Skeletal muscle tissue (tissue), 5 donors: ENCODE results near the gene LILRA1. TPM values are rescaled to one million over a fixed set of nuclear protein-coding genes. Genes with fewer than 3 reads are reported as not detected.
"Not testable (repeated sequence)": the region's sequence is repeated elsewhere in the genome, so short reads cannot be mapped to it uniquely, and the experiment has no call there.

Experiments used
- H3K27ac ChIP-seq: one replicate; pipeline ENCODE4 v1.7.0; 2013; ENCODE audit warnings: mild to moderate bottlenecking, low read depth, low read length, inconsistent platforms
- H3K27me3 ChIP-seq, 3 donors: one replicate each; pipeline ENCODE4 v1.7.0; 2013; ENCODE audit warnings: low read length in 3 of 3; ENCODE audit not compliant: control insufficient read depth in 3 of 3, insufficient read depth in 3 of 3
- H3K36me3 ChIP-seq, 3 donors: one replicate each; pipeline ENCODE4 v1.7.0; 2013; ENCODE audit warnings: low read length in 3 of 3; ENCODE audit not compliant: control insufficient read depth in 3 of 3, insufficient read depth in 3 of 3
- H3K4me1 ChIP-seq, 3 donors: one replicate each; pipeline ENCODE4 v1.7.0; 2013; ENCODE audit warnings: low read length in 3 of 3, mild to moderate bottlenecking in 3 of 3; ENCODE audit not compliant: control insufficient read depth in 3 of 3, insufficient read depth in 3 of 3
- H3K4me3 ChIP-seq, 3 donors: one replicate each; pipeline ENCODE4 v1.7.0; 2013; ENCODE audit warnings: low read length in 3 of 3
- H3K9ac ChIP-seq, 3 donors: one replicate each; pipeline ENCODE4 v1.7.0; 2013; ENCODE audit warnings: low read length in 3 of 3, mild to moderate bottlenecking in 3 of 3, moderate library complexity in 2 of 3, low read depth in 1 of 3
- H3K9me3 ChIP-seq, 3 donors: one replicate each; pipeline ENCODE4 v1.7.0; 2013; ENCODE audit warnings: low read length in 3 of 3; ENCODE audit not compliant: control insufficient read depth in 3 of 3
- small RNA-seq: library from RNA; depleted of rRNA; stranded (forward); fragments of <200 nt; gene quantifications from one replicate; pipeline ENCODE3, GENCODE V24; 2014
- total RNA-seq: library from RNA; depleted of rRNA; stranded (reverse); fragments of >200 nt; gene quantifications from one replicate; pipeline ENCODE4 v1.2.3, GENCODE V29; 2014
- donor health status: Osteomylitis.

The LILRA1 gene
- total RNA-seq, 1 donor from 2014 or later = not detected

- not testable (repeated sequence) for H3K4me3 ChIP-seq, H3K27ac ChIP-seq, H3K9ac ChIP-seq, H3K36me3 ChIP-seq, H3K4me1 ChIP-seq, H3K27me3 ChIP-seq, H3K9me3 ChIP-seq
These were observed 42.6 kb downstream of the LILRA1 start for GRCh38 chr19:54636081-54636480.

GRCh38 chr19:54638683-54639082, 45.3 kb downstream of the LILRA1 start:
- Histone ChIP-seq H3K27me3 (no peaks in the 10 kb centered on the region), H3K4me3 (no peak overlapping the region), H3K27ac (no peak overlapping the region)

DNA sequence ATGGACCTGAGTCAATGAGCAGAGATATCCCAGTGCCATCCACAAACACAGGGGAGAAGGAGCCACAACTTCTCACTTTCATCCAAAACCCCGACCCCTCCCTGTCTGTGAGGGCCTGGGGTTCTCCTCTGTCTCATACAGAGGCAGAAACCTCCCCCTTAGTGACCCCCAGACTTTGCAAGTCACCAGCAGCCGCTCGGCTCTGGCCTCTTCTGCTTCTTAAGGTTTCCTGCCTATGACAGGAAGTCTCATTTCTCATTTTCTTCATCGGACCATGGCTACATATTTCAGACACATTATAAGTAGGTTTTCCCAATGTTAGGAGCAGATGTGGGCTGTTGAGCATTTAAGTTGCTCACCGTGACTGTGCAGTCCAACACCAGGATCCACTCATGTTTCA, 49.5 kb downstream of the LILRA1 start:
- not testable (repeated sequence) for H3K9me3 ChIP-seq, H3K4me3 ChIP-seq, H3K36me3 ChIP-seq, H3K4me1 ChIP-seq, H3K27me3 ChIP-seq, H3K27ac ChIP-seq, H3K9ac ChIP-seq

More at GRCh38 chr19:54638683-54639082, 45.3 kb downstream of the LILRA1 start:
- Histone ChIP-seq H3K36me3 (no peaks in the 10 kb centered on the region), H3K9ac (no peak overlapping the region), H3K9me3 (peaks cover 0 to 5% (median 0%) of the 10 kb centered on the region in 3 donors), H3K4me1 (no peaks in the 10 kb centered on the region)

- not testable (repeated sequence) for H3K9ac ChIP-seq, H3K4me3 ChIP-seq, H3K9me3 ChIP-seq, H3K36me3 ChIP-seq, H3K4me1 ChIP-seq, H3K27me3 ChIP-seq, H3K27ac ChIP-seq
These were observed 50.2 kb downstream of the LILRA1 start for GRCh38 chr19:54643583-54643982.

DNA sequence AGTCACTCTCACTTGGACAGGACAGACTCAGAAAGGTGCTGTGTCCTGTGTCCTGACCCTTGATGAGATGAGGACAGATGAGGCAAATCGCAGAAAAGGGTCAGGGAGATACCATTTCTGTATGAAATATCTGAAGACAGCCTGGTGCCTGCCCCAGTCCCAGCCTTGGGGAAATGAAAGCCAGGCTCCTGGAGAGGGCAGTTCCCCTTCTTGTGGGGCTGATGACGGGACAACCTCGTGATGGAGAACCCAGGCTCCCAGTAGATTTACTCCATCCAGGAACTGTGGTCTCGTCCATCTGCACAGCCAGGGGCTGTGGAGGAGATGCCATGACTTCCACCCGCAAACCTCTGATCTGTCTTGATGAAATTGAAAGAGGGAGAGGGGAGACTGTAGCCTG, 50.6 kb downstream of the LILRA1 start:
- Histone ChIP-seq H3K4me3 (no peak overlapping the region), H3K36me3 (no peaks in the 10 kb centered on the region), H3K27me3 (no peaks in the 10 kb centered on the region), H3K9me3 (no peaks in the 10 kb centered on the region), H3K4me1 (no peaks in the 10 kb centered on the region), H3K9ac (no peak overlapping the region), H3K27ac (no peak overlapping the region)

GRCh38 chr19:54646331-54646841, 53.0 kb downstream of the LILRA1 start:
- Histone ChIP-seq H3K4me3 (no peak overlapping the region), H3K27ac (no peak overlapping the region), H3K27me3 (no peaks in the 10 kb centered on the region), H3K36me3 (no peaks in the 10 kb centered on the region), H3K9ac (no peak overlapping the region), H3K9me3 (no peaks in the 10 kb centered on the region), H3K4me1 (no peaks in the 10 kb centered on the region)

GRCh38 chr19:54648129-54648528, 54.7 kb downstream of the LILRA1 start:
- H3K36me3 ChIP-seq = no peaks in the 10 kb centered on the region
- peaks cover 4 to 6% (median 6%) of the 10 kb centered on the region in 3 donors for H3K27me3 ChIP-seq
- no peaks in the 10 kb centered on the region for H3K9me3 ChIP-seq
- no peaks in the 10 kb centered on the region for H3K4me1 ChIP-seq
- H3K4me3 ChIP-seq = no peak overlapping the region
- no peak overlapping the region for H3K9ac ChIP-seq
- no peak overlapping the region for H3K27ac ChIP-seq

GRCh38 chr19:54650108-54650655, 56.8 kb downstream of the LILRA1 start:
- no peak overlapping the region for H3K4me3 ChIP-seq
- no peaks in the 10 kb centered on the region for H3K9me3 ChIP-seq
- H3K4me1 ChIP-seq = no peaks in the 10 kb centered on the region
- no peak overlapping the region for H3K27ac ChIP-seq
- peaks cover 4 to 6% (median 6%) of the 10 kb centered on the region in 3 donors for H3K27me3 ChIP-seq
- H3K36me3 ChIP-seq = no peaks in the 10 kb centered on the region
- H3K9ac ChIP-seq = no peak overlapping the region

Small RNAs within 50 kb of the gene (small RNA-seq; reads per million reads assigned to genes)
- not detected for gene AC245036.2
- not detected for gene AC245036.3
- gene MIR8061 = not detected

Other genes starting within 250 kb of the LILRA1 start
- 8.4 TPM for gene LAIR1, start 228.7 kb upstream of the LILRA1 start, total RNA-seq
- gene TTYH1, start 178.2 kb upstream of the LILRA1 start, total RNA-seq = 1.0 TPM
- gene LENG8, start 144.4 kb upstream of the LILRA1 start, total RNA-seq = 15.1 TPM
- 4.2 TPM for gene LENG9, start 129.9 kb upstream of the LILRA1 start, total RNA-seq
- gene CDC42EP5, start 120.3 kb upstream of the LILRA1 start, total RNA-seq = 31.8 TPM
- not detected for gene LAIR2, start 90.8 kb upstream of the LILRA1 start, total RNA-seq
- 1.0 TPM for gene LILRA2, start 19.8 kb upstream of the LILRA1 start, total RNA-seq
- gene LILRB1, start 36.9 kb downstream of the LILRA1 start, total RNA-seq = 1.0 TPM
- gene LILRB4, start 69.4 kb downstream of the LILRA1 start, total RNA-seq = 0.52 TPM
- gene KIR3DL3, start 130.8 kb downstream of the LILRA1 start, total RNA-seq = not detected
- gene KIR2DL3, start 144.9 kb downstream of the LILRA1 start, total RNA-seq = not detected
- gene KIR2DL1, start 176.2 kb downstream of the LILRA1 start, total RNA-seq = not detected
- gene KIR2DL4, start 210.0 kb downstream of the LILRA1 start, total RNA-seq = not detected
- gene KIR3DL1, start 222.8 kb downstream of the LILRA1 start, total RNA-seq = not detected
- not detected for gene KIR2DS4, start 239.0 kb downstream of the LILRA1 start, total RNA-seq